Measurements from ENCODE around the gene PITPNM3.

GRCh38 chr17:6524520-6524919 is 31.8 kb downstream of the PITPNM3 start:
- no peak for TF ChIP-seq CTCF (conservative IDR thresholded peaks at IDR 0.05; ENCODE audit: low read depth in 2 of 2)
- TF ChIP-seq REST (IDR thresholded peaks at IDR 0.05; ENCODE audit: unreplicated experiment), result no peak
- TF ChIP-seq POLR2AphosphoS5 (IDR thresholded peaks at IDR 0.05; ENCODE audit: low read depth), result no peak
- TF ChIP-seq EZH2phosphoT487 (IDR thresholded peaks at IDR 0.05; ENCODE audit: unreplicated experiment), result no peak
- TF ChIP-seq EZH2 (IDR thresholded peaks at IDR 0.05; ENCODE audit: low read depth, unreplicated experiment), result no peak
- no peak for TF ChIP-seq STAT1 (IDR thresholded peaks at IDR 0.05; ENCODE audit: unreplicated experiment)
- TF ChIP-seq CREB1 (CRISPR knock-in tag; IDR thresholded peaks at IDR 0.05; ENCODE audit: low read depth), result no peak
- TF ChIP-seq ETS1 (IDR thresholded peaks at IDR 0.05), result no peak
- no peak for TF ChIP-seq ZNF114 (CRISPR knock-in tag; IDR thresholded peaks at IDR 0.05)
- TF ChIP-seq ZNF331 (CRISPR knock-in tag; IDR thresholded peaks at IDR 0.05; ENCODE audit: low read depth), result no peak
- TF ChIP-seq JUNB (IDR thresholded peaks at IDR 0.05; ENCODE audit: unreplicated experiment), result no peak
- TF ChIP-seq NANOG (IDR thresholded peaks at IDR 0.05; ENCODE audit: borderline replicate concordance), result no peak
